Hippocampal formation (tissue), 2 donors: ENCODE measurements around the gene IFNL3.

Source experiments
- DNase-seq, 2 donors: peaks; one replicate each; lab custom pipeline; 2025; lab: John Stamatoyannopoulos, UW

Gene IFNL3

GRCh38 chr19:39193803-39194202 lies 51.0 kb downstream of the IFNL3 start:
- no peak for DNase-seq
